Stomach (tissue), 19 donors: ENCODE data around the gene C1QTNF6. TPM values are rescaled to one million over a fixed set of nuclear protein-coding genes. Genes with fewer than 3 reads are reported as not detected.

Experiments used
- DNase-seq, 2 donors: peaks; one replicate each; pipeline versions ENCODE4 v3.0.0 to v3.0.0-alpha.2; 2013 to 2019
- H3K27ac ChIP-seq, 5 donors: fragments of 200-600 bp in 4 of 5; sonication (generic) in 4 of 5; one replicate each; pipeline ENCODE4 v1.5.1; 2013 to 2019; ENCODE audit warnings: mild to moderate bottlenecking in 1 of 5, moderate library complexity in 1 of 5
- H3K27me3 ChIP-seq, 3 donors: fragments of 200-600 bp; sonication (generic); one replicate each; pipeline ENCODE4 v1.5.1; 2017 to 2019; ENCODE audit warnings: mixed run types in 1 of 3
- H3K36me3 ChIP-seq, 4 donors: fragments of 200-600 bp; sonication (generic); 1 replicate in 3 of 4; 2 replicates in 1 of 4; pipeline ENCODE4 v1.5.1; 2016 to 2019
- H3K4me1 ChIP-seq, 4 donors: fragments of 200-600 bp; sonication (generic); one replicate each; pipeline ENCODE4 v1.5.1; 2016 to 2019
- H3K4me3 ChIP-seq, 4 donors: fragments of 200-600 bp; sonication (generic) in 3 of 4; one replicate each; pipeline ENCODE4 v1.5.1; 2016 to 2019; ENCODE audit warnings: mild to moderate bottlenecking in 1 of 4
- H3K9me3 ChIP-seq, 4 donors: fragments of 200-600 bp; sonication (generic); one replicate each; pipeline ENCODE4 v1.5.1; 2016 to 2019
- EP300 ChIP-seq: sonication (generic); formaldehyde crosslinking; IDR thresholded peaks from one replicate; pipeline ENCODE4 v1.6.1; 2017; ENCODE audit warnings: antibody characterized with exemption
- POLR2A ChIP-seq, 4 donors: fragments of 450-650 bp; IDR thresholded peaks; one replicate each; pipeline ENCODE4 v1.6.1; 2016; ENCODE audit warnings: antibody characterized with exemption in 4 of 4, control low read depth in 2 of 4, mild to moderate bottlenecking in 1 of 4, moderate library complexity in 1 of 4
- POLR2AphosphoS5 ChIP-seq, 3 donors: sonication (generic); formaldehyde crosslinking; IDR thresholded peaks; one replicate each; pipeline ENCODE4 v1.6.1; 2016; ENCODE audit warnings: antibody characterized with exemption in 3 of 3
- WGBS, 5 donors: extraction: QIAGEN DNeasy Blood & Tissue Kit in 3 of 5; methylation state at CpG; one replicate each; pipeline versions ENCODE4 v1.1.5 to v1.1.7; 2013 to 2018; 5-methylcytosine and 5-hydroxymethylcytosine counted together
- intact Hi-C: fragments of 100-400 bp; cut with DNase I; formaldehyde crosslinking; loops from one replicate; pipeline ENCODE4 v1.15.1; 2023; ENCODE audit warnings: low total_unique reads
- long read RNA-seq, 10 donors: transcript quantifications; one replicate each; lab custom pipeline, GENCODE V29; 2026
- polyA plus RNA-seq, 3 donors: library from polyadenylated mRNA; stranded (reverse); fragments of 200-250 nt; gene quantifications; one replicate each; pipeline ENCODE4 v1.2.3, GENCODE V29; 2013
- total RNA-seq, 5 donors: library from RNA; depleted of rRNA; stranded (reverse); fragments of >200 nt; gene quantifications; one replicate each; pipeline versions ENCODE4 v1.1.0 to v1.2.3, GENCODE V29; 2014 to 2016
- TF ChIP-seq, protein P1 (sequence below), 7 experiments: fragments of 450-650 bp in 4 of 7; fragments of 200-600 bp in 3 of 7; sonication (generic) in 3 of 7; IDR thresholded peaks; one replicate each; pipeline ENCODE4 v1.5.1; 2016 to 2019; ENCODE audit warnings: antibody characterized with exemption in 7 of 7, control low read depth in 2 of 7, mild to moderate bottlenecking in 1 of 7
- donor health status: healthy with polysubstance abuse.
- donor health status: Bipolar disorder and iron deficiency.
- donor health status: healthy.

C1QTNF6 gene
- total RNA-seq (10 to 100 TPM in 1 of 5 donors, 1 to 10 TPM in 2, under 1 TPM in 1, not detected in 1; 0.45 to 10.4 (median 3.0) TPM), polyA plus RNA-seq (1 to 10 TPM; 2.3 to 4.5 (median 4.1) TPM)
- long read RNA-seq, donor 1, partial matches to known transcripts, result 0 of 2 reads
- long read RNA-seq, donor 1, other reads (novel, unspliced or antisense), result 0 of 2 reads
- long read RNA-seq, donor 2, transcript C1QTNF6-201 (3 exons, 2,934 nt), result major isoform, 5 of 5 reads
- long read RNA-seq, donor 2, partial matches to known transcripts, result 0 of 5 reads
- long read RNA-seq, donor 2, other reads (novel, unspliced or antisense), result 0 of 5 reads
- long read RNA-seq, donor 3, partial matches to known transcripts, result 0 of 2 reads
- long read RNA-seq, donor 3, other reads (novel, unspliced or antisense), result 0 of 2 reads
- long read RNA-seq, donor 4, result 0 reads
- long read RNA-seq, donor 5, partial matches to known transcripts, result 0 of 5 reads
- long read RNA-seq, donor 5, other reads (novel, unspliced or antisense), result 0 of 5 reads
- long read RNA-seq, donor 6, partial matches to known transcripts, result 0 of 4 reads
- long read RNA-seq, donor 6, other reads (novel, unspliced or antisense), result 0 of 4 reads
- long read RNA-seq, donor 7, partial matches to known transcripts, result 10 of 14 reads
- long read RNA-seq, donor 7, other reads (novel, unspliced or antisense), result 0 of 14 reads
- long read RNA-seq, donor 8, partial matches to known transcripts, result 0 of 2 reads
- long read RNA-seq, donor 8, other reads (novel, unspliced or antisense), result 0 of 2 reads
- long read RNA-seq, donor 9, transcript C1QTNF6-201 (3 exons, 2,934 nt), result major isoform, 5 of 15 reads
- long read RNA-seq, donor 9, partial matches to known transcripts, result 10 of 15 reads
- long read RNA-seq, donor 9, other reads (novel, unspliced or antisense), result 0 of 15 reads
- long read RNA-seq, donor 10, partial matches to known transcripts, result 0 of 1 reads
- long read RNA-seq, donor 10, other reads (novel, unspliced or antisense), result 0 of 1 reads

DNA sequence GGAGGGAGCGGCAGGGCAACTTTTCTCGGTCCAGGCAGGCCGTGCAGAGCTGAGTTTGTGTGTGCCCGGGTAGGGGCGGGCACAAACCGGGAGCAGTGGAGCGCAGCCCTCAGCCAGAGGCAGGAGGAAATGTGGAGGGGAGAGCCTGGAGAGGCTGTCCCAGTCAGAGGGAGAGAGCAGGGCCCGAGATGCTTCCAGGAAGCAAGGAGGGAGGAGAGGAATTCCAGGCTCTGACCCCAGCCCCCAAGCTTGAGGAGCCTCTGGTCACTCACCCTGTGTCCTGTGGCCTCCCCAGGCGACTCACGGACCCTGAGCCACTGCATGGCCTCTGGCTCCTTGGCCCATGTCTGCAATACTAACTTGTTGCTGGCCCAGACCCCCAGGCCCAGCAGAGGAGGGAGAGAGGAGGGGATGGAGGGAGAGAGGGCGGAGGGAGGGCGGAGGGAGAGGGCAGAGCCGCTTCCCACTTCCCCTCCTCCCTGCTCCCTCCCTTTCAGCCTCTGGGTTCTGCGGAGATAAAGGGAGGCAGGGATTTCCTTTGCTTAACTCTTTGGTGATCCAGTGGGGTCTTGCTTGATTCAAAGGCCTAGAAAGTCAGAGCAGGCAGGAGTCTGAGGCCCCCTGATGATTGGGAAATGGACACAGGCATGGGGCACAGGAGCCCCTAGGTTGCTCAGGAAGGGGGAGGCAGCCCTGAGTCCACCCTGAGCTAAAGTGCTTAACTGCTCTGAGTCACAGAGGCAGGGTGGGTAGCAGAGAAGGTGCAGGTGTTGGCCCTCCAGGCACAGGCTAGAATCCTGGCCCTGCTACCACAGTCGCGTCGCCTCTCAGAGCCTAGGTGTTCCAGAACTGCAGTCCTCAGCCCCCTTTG is at the start of gene C1QTNF6:
TSS of gene C1QTNF6 (minus strand) at position 357 of the 871 bp plus-strand sequence. CDS start at position 323, 34 bp downstream.
- 16 to 27% (median 23%) methylated on average over 12 to 17 of the region's 17 CpGs for WGBS, 5 donors
- intact Hi-C loops, result no loop called here

DNA sequence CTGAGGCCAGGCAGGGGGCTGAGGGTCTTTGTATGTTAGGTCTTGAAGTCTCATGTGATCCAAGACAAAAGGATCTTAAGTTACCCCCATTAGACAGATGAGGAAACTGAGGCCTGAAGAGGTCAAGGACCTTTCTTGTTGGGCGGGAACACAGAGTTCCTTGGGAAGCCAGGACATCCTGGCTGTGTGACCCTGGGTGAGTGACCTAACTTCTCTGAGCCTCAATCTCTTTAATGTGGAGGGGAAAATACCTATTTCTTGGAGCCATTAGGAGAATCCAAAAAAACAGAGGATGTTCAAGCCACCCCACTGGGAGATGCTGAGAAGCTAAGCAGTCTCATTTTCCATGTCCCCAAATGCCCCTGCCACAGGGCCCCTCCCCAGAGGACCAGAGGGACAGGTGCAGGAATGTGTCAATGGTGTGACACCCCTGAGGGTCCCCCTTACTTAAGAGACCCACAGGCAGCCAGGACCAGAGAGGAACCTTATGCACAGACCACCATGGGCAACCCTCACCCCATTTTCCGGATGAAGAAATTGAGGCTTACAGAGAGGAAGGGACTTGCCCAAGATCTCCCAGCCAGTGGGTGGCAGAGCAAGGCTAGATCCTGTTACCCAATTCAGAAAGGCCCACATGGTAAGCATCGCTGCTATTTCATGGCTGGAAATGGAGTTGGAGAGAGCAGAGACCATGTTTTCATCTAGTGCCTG is 48.0 kb upstream of the C1QTNF6 start:
- H3K27ac ChIP-seq, result peak overlapping the region in 2 of 5 donors; percentile 9 to 46
- intact Hi-C loops, result no loop called here
- WGBS, 5 donors, result 90 to 97% (median 91%) methylated on average over 3 of the region's 3 CpGs
- no peaks in the 10 kb centered on the region for H3K9me3 ChIP-seq
- H3K4me1 ChIP-seq, result peaks cover 0 to 77% (median 8%) of the 10 kb centered on the region in 4 donors
- DNase-seq, result no peak
- peaks cover 0 to 89% (median 3%) of the 10 kb centered on the region in 3 donors for H3K27me3 ChIP-seq
- H3K36me3 ChIP-seq, result peaks cover 0 to 10% (median 2%) of the 10 kb centered on the region in 4 donors
- TF ChIP-seq POLR2AphosphoS5 (IDR thresholded peaks at IDR 0.05) (no peak), EP300 (no peak), POLR2A (IDR thresholded peaks at IDR 0.05) (no peak)
- TF ChIP-seq, protein P1, sequence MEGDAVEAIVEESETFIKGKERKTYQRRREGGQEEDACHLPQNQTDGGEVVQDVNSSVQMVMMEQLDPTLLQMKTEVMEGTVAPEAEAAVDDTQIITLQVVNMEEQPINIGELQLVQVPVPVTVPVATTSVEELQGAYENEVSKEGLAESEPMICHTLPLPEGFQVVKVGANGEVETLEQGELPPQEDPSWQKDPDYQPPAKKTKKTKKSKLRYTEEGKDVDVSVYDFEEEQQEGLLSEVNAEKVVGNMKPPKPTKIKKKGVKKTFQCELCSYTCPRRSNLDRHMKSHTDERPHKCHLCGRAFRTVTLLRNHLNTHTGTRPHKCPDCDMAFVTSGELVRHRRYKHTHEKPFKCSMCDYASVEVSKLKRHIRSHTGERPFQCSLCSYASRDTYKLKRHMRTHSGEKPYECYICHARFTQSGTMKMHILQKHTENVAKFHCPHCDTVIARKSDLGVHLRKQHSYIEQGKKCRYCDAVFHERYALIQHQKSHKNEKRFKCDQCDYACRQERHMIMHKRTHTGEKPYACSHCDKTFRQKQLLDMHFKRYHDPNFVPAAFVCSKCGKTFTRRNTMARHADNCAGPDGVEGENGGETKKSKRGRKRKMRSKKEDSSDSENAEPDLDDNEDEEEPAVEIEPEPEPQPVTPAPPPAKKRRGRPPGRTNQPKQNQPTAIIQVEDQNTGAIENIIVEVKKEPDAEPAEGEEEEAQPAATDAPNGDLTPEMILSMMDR (IDR thresholded peaks at IDR 0.05), result no peak
- H3K4me3 ChIP-seq, result no peak overlapping the region

More for the DNA sequence above, at the start of gene C1QTNF6:
- DNase-seq, result peak; percentile 43 to 89
- H3K27ac ChIP-seq, result peak within 1 kb of the TSS; percentile 81 to 89 (median 86)
- no peaks in the 10 kb centered on the region for H3K9me3 ChIP-seq
- H3K36me3 ChIP-seq, result peaks cover 0 to under 1% (median 0%) of the 10 kb centered on the region in 4 donors
- H3K4me3 ChIP-seq, result peak within 1 kb of the TSS; percentile 5 to 37 (median 32)
- H3K27me3 ChIP-seq, result no peaks in the 10 kb centered on the region
- peaks cover 38 to 78% (median 43%) of the 10 kb centered on the region in 4 donors for H3K4me1 ChIP-seq
- TF ChIP-seq, protein P1 (IDR thresholded peaks at IDR 0.05), result no peak
- TF ChIP-seq EP300, result no peak
- no peak for TF ChIP-seq POLR2A (IDR thresholded peaks at IDR 0.05)
- TF ChIP-seq POLR2AphosphoS5 (IDR thresholded peaks at IDR 0.05), result no peak

GRCh38 chr22:37234736-37235711 is 47.0 kb upstream of the C1QTNF6 start:
- intact Hi-C loops, result no loop called here
- 77 to 85% (median 83%) methylated on average over 15 to 16 of the region's 16 CpGs for WGBS, 5 donors
- Histone ChIP-seq H3K27me3 (peaks cover 0 to 82% (median 0%) of the 10 kb centered on the region in 3 donors), H3K36me3 (peaks cover 0 to 10% (median 2%) of the 10 kb centered on the region in 4 donors), H3K4me3 (no peak overlapping the region), H3K4me1 (peaks cover 0 to 79% (median 3%) of the 10 kb centered on the region in 4 donors), H3K9me3 (no peaks in the 10 kb centered on the region), H3K27ac (peak overlapping the region in 1 of 5 donors; percentile 7)
- no peak for DNase-seq
- TF ChIP-seq EP300, result no peak
- TF ChIP-seq POLR2A (IDR thresholded peaks at IDR 0.05), result no peak
- TF ChIP-seq POLR2AphosphoS5 (IDR thresholded peaks at IDR 0.05), result no peak
- TF ChIP-seq, protein P1 (IDR thresholded peaks at IDR 0.05), result no peak
